H1 (cell line): Measurements from ENCODE around the gene SEMA6D. TPM values are rescaled to one million over a fixed set of nuclear protein-coding genes. Genes with fewer than 3 reads are reported as not detected.

Experiments
- CTCF ChIA-PET: fragments of 300-600 bp; sonication (Branson Sonifier 250); formaldehyde crosslinking; loops from one replicate; lab custom pipeline; 2021; ENCODE audit not compliant: partially characterized antibody; lab: Charles Lee
- POLR2A ChIA-PET: fragments of 300-600 bp; sonication (Branson Sonifier 250); formaldehyde crosslinking; loops from one replicate; lab custom pipeline; 2021; ENCODE audit warnings: inconsistent platforms; ENCODE audit not compliant: partially characterized antibody; lab: Charles Lee
- DNase-seq, 2 experiments: peaks; one replicate each; pipeline versions ENCODE4 v3.0.0 to v3.0.0-alpha.2; 2010 to 2022; ENCODE audit warnings: low spot score in 2 of 2, low read depth in 1 of 2, mixed read lengths in 1 of 2
- FAIRE-seq: peaks from 2 replicates; lab custom pipeline; 2011; peaks lifted over from hg19 to GRCh38; lab: Jason Lieb, UNC
- H2AFZ ChIP-seq: 2 replicates; pipeline ENCODE4 v1.8.1; 2012; ENCODE audit warnings: low read length, inconsistent platforms
- H2AK5ac ChIP-seq: 2 replicates; pipeline ENCODE4 v1.6.1; 2013; ENCODE audit warnings: low read depth, low read length
- H2BK120ac ChIP-seq: replicated peaks from 2 replicates; pipeline ENCODE3; 2013; ENCODE audit warnings: low read depth, low read length, inconsistent platforms
- H2BK12ac ChIP-seq: 2 replicates; pipeline ENCODE4 v1.6.1; 2013; ENCODE audit warnings: low read depth, low read length
- H2BK15ac ChIP-seq: 2 replicates; pipeline ENCODE4 v1.6.1; 2013; ENCODE audit warnings: low read length
- H2BK20ac ChIP-seq: 2 replicates; pipeline ENCODE4 v1.6.1; 2013; ENCODE audit warnings: low read length
- H2BK5ac ChIP-seq: 2 replicates; pipeline ENCODE4 v1.6.1; 2013; ENCODE audit warnings: low read depth, low read length
- H3K14ac ChIP-seq: 2 replicates; pipeline ENCODE4 v1.6.1; 2013; ENCODE audit warnings: inconsistent platforms; ENCODE audit not compliant: insufficient read length
- H3K18ac ChIP-seq: 2 replicates; pipeline ENCODE4 v1.6.1; 2013; ENCODE audit warnings: low read length; ENCODE audit errors: extremely low read depth
- H3K23ac ChIP-seq: 2 replicates; pipeline ENCODE4 v1.6.1; 2013; ENCODE audit warnings: inconsistent platforms; ENCODE audit not compliant: insufficient read length
- H3K23me2 ChIP-seq: 2 replicates; pipeline ENCODE4 v1.6.1; 2013; ENCODE audit warnings: low read depth, low read length
- H3K27ac ChIP-seq: 2 replicates; pipeline ENCODE4 v1.6.1; 2011; ENCODE audit warnings: low read depth, low read length, inconsistent platforms
- H3K27me3 ChIP-seq, 4 experiments: replicated peaks in 1 of 4; 1 replicate in 1 of 4; 2 replicates in 3 of 4; pipeline versions ENCODE4 v1.6.1 to v1.8.1; 2011 to 2013; ENCODE audit warnings: low read length in 3 of 4, mild to moderate bottlenecking in 3 of 4, inconsistent platforms in 2 of 4, mixed read lengths in 2 of 4, moderate library complexity in 1 of 4; ENCODE audit not compliant: control insufficient read depth in 3 of 4, insufficient read depth in 3 of 4; ENCODE audit errors: extremely low read depth in 1 of 4
- H3K36me3 ChIP-seq, 4 experiments: 2 replicates each; pipeline versions ENCODE4 v1.6.1 to v1.8.1; 2011 to 2013; ENCODE audit warnings: mild to moderate bottlenecking in 4 of 4, low read length in 3 of 4, moderate library complexity in 2 of 4, control low read depth in 1 of 4, inconsistent platforms in 1 of 4; ENCODE audit not compliant: insufficient read depth in 4 of 4, control insufficient read depth in 2 of 4
- H3K4ac ChIP-seq: replicated peaks from 2 replicates; pipeline ENCODE3; 2013; ENCODE audit warnings: low read length, low read depth, mixed read lengths, inconsistent platforms; ENCODE audit not compliant: insufficient read length
- H3K4me1 ChIP-seq, 4 experiments: replicated peaks in 1 of 4; 1 replicate in 1 of 4; 2 replicates in 3 of 4; pipeline versions ENCODE4 v1.6.1 to v1.8.1; 2011 to 2013; ENCODE audit warnings: low read length in 3 of 4, inconsistent platforms in 2 of 4, mixed read lengths in 1 of 4; ENCODE audit not compliant: insufficient read depth in 4 of 4, control insufficient read depth in 3 of 4
- H3K4me2 ChIP-seq, 2 experiments: 2 replicates each; pipeline versions ENCODE4 v1.6.1 to v1.8.1; 2011 to 2013; ENCODE audit warnings: low read depth in 2 of 2, low read length in 2 of 2, control low read depth in 1 of 2, inconsistent platforms in 1 of 2, mild to moderate bottlenecking in 1 of 2; ENCODE audit not compliant: insufficient read depth in 1 of 2
- H3K4me3 ChIP-seq, 4 experiments: fragments of 200-600, 300-600 bp in 1 of 4; sonication (generic), shearing (Covaris generic), sonication (Bioruptor Twin) in 1 of 4; 2 replicates each; pipeline versions ENCODE4 v1.5.1 to v1.8.1; 2011 to 2016; ENCODE audit warnings: low read length in 4 of 4, low read depth in 3 of 4, control low read depth in 2 of 4, inconsistent platforms in 2 of 4, mild to moderate bottlenecking in 2 of 4, mixed read lengths in 1 of 4, moderate library complexity in 1 of 4; ENCODE audit not compliant: insufficient read depth in 2 of 4; ENCODE audit errors: extremely low read depth in 1 of 4
- H3K56ac ChIP-seq: replicated peaks from 2 replicates; pipeline ENCODE3; 2013; ENCODE audit warnings: low read depth, mild to moderate bottlenecking, mixed read lengths, low read length, inconsistent platforms; ENCODE audit not compliant: insufficient read length
- H3K79me1 ChIP-seq: 2 replicates; pipeline ENCODE4 v1.6.1; 2013; ENCODE audit warnings: low read depth, low read length, control low read depth
- H3K79me2 ChIP-seq, 2 experiments: 2 replicates each; pipeline versions ENCODE4 v1.6.1 to v1.8.1; 2012 to 2013; ENCODE audit warnings: low read length in 2 of 2, mild to moderate bottlenecking in 2 of 2, inconsistent platforms in 1 of 2; ENCODE audit not compliant: insufficient read depth in 2 of 2, control insufficient read depth in 1 of 2
- H3K9ac ChIP-seq, 4 experiments: replicated peaks in 1 of 4; 1 replicate in 1 of 4; 2 replicates in 3 of 4; pipeline versions ENCODE4 v1.6.1 to v1.8.1; 2011 to 2013; ENCODE audit warnings: low read depth in 3 of 4, low read length in 3 of 4, control low read depth in 2 of 4, mild to moderate bottlenecking in 2 of 4, moderate library complexity in 2 of 4, inconsistent platforms in 1 of 4; ENCODE audit errors: extremely low read depth in 1 of 4
- H3K9me3 ChIP-seq, 2 experiments: 2 replicates each; pipeline versions ENCODE4 v1.6.1 to v1.8.1; 2012 to 2013; ENCODE audit warnings: mild to moderate bottlenecking in 2 of 2, moderate library complexity in 2 of 2, control low read depth in 1 of 2, inconsistent platforms in 1 of 2, low read depth in 1 of 2, low read length in 1 of 2, mixed read lengths in 1 of 2; ENCODE audit not compliant: insufficient read depth in 2 of 2
- H4K20me1 ChIP-seq, 2 experiments: replicated peaks in 1 of 2; 2 replicates each; pipeline versions ENCODE3 to v1.8.1; 2011 to 2013; ENCODE audit warnings: inconsistent platforms in 2 of 2, low read length in 2 of 2, mild to moderate bottlenecking in 1 of 2; ENCODE audit not compliant: insufficient read depth in 2 of 2, control insufficient read depth in 1 of 2
- H4K5ac ChIP-seq: 2 replicates; pipeline ENCODE4 v1.6.1; 2013; ENCODE audit warnings: low read length, low read depth, mixed read lengths, inconsistent platforms; ENCODE audit not compliant: insufficient read length
- H4K8ac ChIP-seq: 2 replicates; pipeline ENCODE4 v1.8.0; 2013; ENCODE audit warnings: mild to moderate bottlenecking, moderate library complexity, low read length, inconsistent platforms; ENCODE audit not compliant: insufficient read depth; ENCODE audit errors: extremely low read depth
- H4K91ac ChIP-seq: replicated peaks from 2 replicates; pipeline ENCODE3; 2013; ENCODE audit warnings: low read length, mixed read lengths, inconsistent platforms; ENCODE audit not compliant: insufficient read length
- ASH2L ChIP-seq: fragments of 200-600, 300-600 bp; sonication (generic); IDR thresholded peaks from one replicate; pipeline ENCODE4 v1.7.1; 2017; ENCODE audit warnings: low read length
- BCL11A ChIP-seq, 2 experiments: IDR thresholded peaks; one replicate each; pipeline ENCODE4 v1.6.1; 2011; ENCODE audit warnings: low read depth in 2 of 2, low read length in 2 of 2, mild to moderate bottlenecking in 2 of 2
- BRCA1 ChIP-seq: IDR thresholded peaks from 2 replicates; pipeline ENCODE4 v1.6.1; 2012; ENCODE audit warnings: low read depth, low read length, improper control_type of control experiment
- CBX5 ChIP-seq: fragments of 300-800, 300-1000 bp; sonication (generic); IDR thresholded peaks from 2 replicates; pipeline ENCODE4 v1.7.1; 2016; ENCODE audit warnings: antibody characterized with exemption, low read length, low read depth
- CHD2 ChIP-seq: IDR thresholded peaks from 2 replicates; pipeline ENCODE4 v1.6.1; 2012; ENCODE audit warnings: low read length, improper control_type of control experiment
- GTF2F1 ChIP-seq: IDR thresholded peaks from 2 replicates; pipeline ENCODE4 v1.6.1; 2012; ENCODE audit warnings: low read depth, low read length, improper control_type of control experiment, borderline replicate concordance
- JUND ChIP-seq: IDR thresholded peaks from 2 replicates; pipeline ENCODE4 v1.6.1; 2011; ENCODE audit warnings: mild to moderate bottlenecking, improper control_type of control experiment, low read length
- KDM4A ChIP-seq: IDR thresholded peaks from one replicate; pipeline ENCODE4 v1.7.1; 2012; ENCODE audit warnings: low read depth, mild to moderate bottlenecking, moderate library complexity, low read length, inconsistent platforms; ENCODE audit not compliant: severe bottlenecking
- RBBP5 ChIP-seq: IDR thresholded peaks from 2 replicates; pipeline ENCODE4 v1.7.1; 2012; ENCODE audit warnings: low read depth, mild to moderate bottlenecking, inconsistent platforms, low read length, moderate library complexity, borderline replicate concordance
- RFX5 ChIP-seq: IDR thresholded peaks from 2 replicates; pipeline ENCODE4 v1.6.1; 2011; ENCODE audit warnings: low read depth, low read length, improper control_type of control experiment, borderline replicate concordance
- RNF2 ChIP-seq: fragments of 200-900, 300-1000 bp; sonication (generic); IDR thresholded peaks from 2 replicates; pipeline ENCODE4 v1.7.1; 2016; ENCODE audit warnings: borderline replicate concordance, low read depth, mild to moderate bottlenecking, antibody characterized with exemption, low read length; ENCODE audit not compliant: poor library complexity, severe bottlenecking; ENCODE audit errors: missing control alignments
- SIRT6 ChIP-seq: IDR thresholded peaks from one replicate; pipeline ENCODE4 v1.7.1; 2012; ENCODE audit warnings: low read length, inconsistent platforms
- SRF ChIP-seq: IDR thresholded peaks from 2 replicates; pipeline ENCODE4 v1.6.1; 2011; ENCODE audit warnings: mild to moderate bottlenecking, low read depth, low read length, moderate library complexity
- SUZ12 ChIP-seq: fragments of 200-600 bp; sonication (generic); IDR thresholded peaks from 2 replicates; pipeline ENCODE4 v1.6.1; 2012; ENCODE audit warnings: mild to moderate bottlenecking, inconsistent platforms, low read length, moderate library complexity, mixed read lengths
- TAF1 ChIP-seq: IDR thresholded peaks from 2 replicates; pipeline ENCODE4 v1.6.1; 2011; ENCODE audit warnings: mild to moderate bottlenecking, low read depth, low read length
- TCF12 ChIP-seq: IDR thresholded peaks from 2 replicates; pipeline ENCODE4 v1.6.1; 2011; ENCODE audit warnings: low read depth, mild to moderate bottlenecking, low read length
- WGBS, 2 experiments: shearing (Covaris generic) in 1 of 2; methylation state at CpG; one replicate each; pipeline versions ENCODE4 v1.1.6 to v1.1.7; 2013 to 2015; ENCODE audit warnings: low lambda C conversion rate in 2 of 2, mixed read lengths in 2 of 2, inconsistent platforms in 1 of 2, low coverage in 1 of 2, missing lambda C conversion rate in 1 of 2; ENCODE audit not compliant: insufficient replicate concordance in 2 of 2, insufficient coverage in 1 of 2, insufficient read length in 1 of 2; ENCODE audit errors: extremely low coverage in 1 of 2, missing lambda C conversion rate in 1 of 2; 5-methylcytosine and 5-hydroxymethylcytosine counted together
- polyA plus RNA-seq, 7 experiments: library from polyadenylated mRNA; depleted of rRNA in 3 of 7; stranded (reverse) in 5 of 7; unstranded in 2 of 7; fragments of >200 nt in 5 of 7; fragments of 200-250 nt in 2 of 7; gene quantifications; 1 replicate in 5 of 7; 2 replicates in 1 of 7; 4 replicates in 1 of 7; pipeline versions ENCODE4 v1.2.1 to v1.2.3, GENCODE V29; 2011 to 2013; ENCODE audit warnings: missing spikeins in 2 of 7, mixed read lengths in 2 of 7
- total RNA-seq: library from RNA; stranded (reverse); fragmentation: NEBNext Ultra II Directional; extraction: Animal tissue kit (Norgen Biotek cat#: 25700); gene quantifications from 2 replicates; pipeline ENCODE4 v1.2.1, GENCODE V29; 2021

Gene SEMA6D
- total and polyA plus RNA-seq, 2 of the 8 experiments (the other 6 are each of a cell fraction or from before 2014, with no cell fraction given): 2.2 to 3.8 TPM

GRCh38 chr15:47728426-47728825, 11.1 kb downstream of the SEMA6D start:
- H4K8ac ChIP-seq: no peak overlapping the region
- H3K4me3 ChIP-seq: no peak overlapping the region
- H3K4me2 ChIP-seq: no peak overlapping the region
- ChIA-PET CTCF (interaction anchor here (2.2 kb wide), 2 partner anchors 11 to 16 kb away, joined by 8 to 9 read pairs; partner anchors contain the start of gene SEMA6D), POLR2A (no interaction called here)
- H3K4ac ChIP-seq: no peak overlapping the region
- H4K5ac ChIP-seq: no peak overlapping the region
- no peaks in the 10 kb centered on the region for H3K23me2 ChIP-seq
- H2BK5ac ChIP-seq: no peak overlapping the region
- H3K79me2 ChIP-seq: no peaks in the 10 kb centered on the region
- H2BK12ac ChIP-seq: no peak overlapping the region
- no peak overlapping the region for H2BK15ac ChIP-seq
- H3K4me1 ChIP-seq: no peaks in the 10 kb centered on the region
- no peak for FAIRE-seq
- H2AK5ac ChIP-seq: no peak overlapping the region
- no peak overlapping the region for H4K91ac ChIP-seq
- DNase-seq: no peak
- no peak overlapping the region for H3K9ac ChIP-seq
- H3K14ac ChIP-seq: no peak overlapping the region
- no peaks in the 10 kb centered on the region for H3K36me3 ChIP-seq
- no peak overlapping the region for H3K56ac ChIP-seq
- H2BK20ac ChIP-seq: no peak overlapping the region
- H3K79me1 ChIP-seq: no peaks in the 10 kb centered on the region
- 90% methylated on average over 6 of the region's 6 CpGs; no CpG with 5 or more reads in 1 of the 2 experiments for WGBS, 2 experiments
- H2AFZ ChIP-seq: no peak overlapping the region
- no peaks in the 10 kb centered on the region for H4K20me1 ChIP-seq
- no peaks in the 10 kb centered on the region for H3K9me3 ChIP-seq
- H3K18ac ChIP-seq: no peak overlapping the region
- H3K23ac ChIP-seq: no peak overlapping the region
- no peak overlapping the region for H2BK120ac ChIP-seq
- H3K27ac ChIP-seq: no peak overlapping the region
- peaks cover 0 to 1% (median 0%) of the 10 kb centered on the region in 4 experiments; a peak in 1 of 7 replicates for H3K27me3 ChIP-seq
- TF ChIP-seq SUZ12 (no peak), KDM4A (no peak), BCL11A (IDR thresholded peaks at IDR 0.05; ENCODE audit: low read depth in 2 of 2, low read length in 2 of 2) (no peak), RFX5 (no peak), BRCA1 (no peak), SIRT6 (no peak), TCF12 (no peak), TAF1 (no peak), RNF2 (no peak), GTF2F1 (no peak), CBX5 (no peak), JUND (no peak), CHD2 (no peak), SRF (no peak), RBBP5 (no peak), ASH2L (no peak)
